NCI-H345 (cell line): ENCODE measurements around the gene ALPG.
A peak's percentile ranks its signal among the peaks of the same experiment; 100 is the strongest.
"Not testable (repeated sequence)": the region's sequence is repeated elsewhere in the genome, so short reads cannot be mapped to it uniquely, and the experiment has no call there.

Experiments used
- DNase-seq: peaks from one replicate; lab custom pipeline; 2025; lab: John Stamatoyannopoulos, UW

Gene ALPG

GRCh38 chr2:232440220-232441018 is 33.8 kb downstream of the ALPG start:
- DNase-seq: peak; percentile 82

- no peak for DNase-seq
These were observed 34.6 kb downstream of the ALPG start for GRCh38 chr2:232441147-232441651.

- not testable (repeated sequence) for DNase-seq
These were observed 35.3 kb downstream of the ALPG start for GRCh38 chr2:232441922-232442321.

- DNase-seq: not testable (repeated sequence)
These were observed 35.8 kb downstream of the ALPG start for GRCh38 chr2:232442431-232442830.

GRCh38 chr2:232443047-232443446 is 36.4 kb downstream of the ALPG start:
- not testable (repeated sequence) for DNase-seq

- not testable (repeated sequence) for DNase-seq
These were observed 37.2 kb downstream of the ALPG start for GRCh38 chr2:232443669-232444408.

- DNase-seq: peak; percentile 27
These were observed 37.9 kb downstream of the ALPG start for GRCh38 chr2:232444409-232445148.

- not testable (repeated sequence) for DNase-seq
These were observed 38.7 kb downstream of the ALPG start for GRCh38 chr2:232445149-232445885.

GRCh38 chr2:232446266-232446777 is 39.7 kb downstream of the ALPG start:
- not testable (repeated sequence) for DNase-seq

- DNase-seq: no peak
These were observed 40.5 kb downstream of the ALPG start for GRCh38 chr2:232447091-232447620.

- DNase-seq: no peak
These were observed 41.1 kb downstream of the ALPG start for GRCh38 chr2:232447638-232448303.

- DNase-seq: no peak
These were observed 41.7 kb downstream of the ALPG start for GRCh38 chr2:232448304-232448690.

- DNase-seq: no peak
These were observed 43.3 kb downstream of the ALPG start for GRCh38 chr2:232449964-232450363.

GRCh38 chr2:232451645-232452044 is 45.0 kb downstream of the ALPG start:
- DNase-seq: not testable (repeated sequence)

GRCh38 chr2:232454630-232455029 is 48.0 kb downstream of the ALPG start:
- no peak for DNase-seq

GRCh38 chr2:232455426-232456255 is 49.0 kb downstream of the ALPG start, which contains the start of gene ALPI:
TSS of gene ALPI (plus strand) at chr2:232456153. CDS start at chr2:232456200, 47 bp downstream.
- no peak for DNase-seq

- DNase-seq: no peak
These were observed 49.9 kb downstream of the ALPG start for GRCh38 chr2:232456296-232457120.
